ENCODE measurements around the gene ARHGEF17.

The ARHGEF17 gene

GRCh38 chr11:73414977-73415651 lies 107.0 kb downstream of the ARHGEF17 start:
- DNase-seq: no peak

GRCh38 chr11:73415854-73416615 lies 108.0 kb downstream of the ARHGEF17 start:
- DNase-seq: no peak

GRCh38 chr11:73416786-73417185 lies 108.7 kb downstream of the ARHGEF17 start:
- DNase-seq: no peak
